NB4 (cell line): ENCODE data around the gene KRTAP4-8.
"Not testable (repeated sequence)": the region's sequence is repeated elsewhere in the genome, so short reads cannot be mapped to it uniquely, and the experiment has no call there.

Experiments
- CTCF ChIP-seq: IDR thresholded peaks from one replicate; pipeline ENCODE4 v1.5.1; 2012; ENCODE audit warnings: low read depth, low read length
- MYC ChIP-seq: IDR thresholded peaks from 2 replicates; pipeline ENCODE4 v1.6.1; 2011; ENCODE audit warnings: low read depth, low read length

GRCh38 chr17:41065016-41065689 is 32.8 kb downstream of the KRTAP4-8 start:
- TF ChIP-seq CTCF, MYC: not testable (repeated sequence)
